Mucosa of descending colon (tissue), 3 donors: ENCODE data around the gene C5orf58. TPM values are rescaled to one million over a fixed set of nuclear protein-coding genes. Genes with fewer than 3 reads are reported as not detected.

ENCODE experiments used
- ATAC-seq: fragments of 200-7000 bp; cut with Tn5 transposase; one replicate; pipeline ENCODE4 v1.9.1; 2020; ENCODE audit warnings: mild to moderate bottlenecking, moderate library complexity
- DNase-seq, 3 donors: peaks; one replicate each; pipeline ENCODE4 v3.0.0-alpha.2; 2020
- H3K36me3 ChIP-seq: fragments of 200-600 bp; one replicate; pipeline ENCODE4 v1.8.0; 2021; ENCODE audit warnings: low read depth, mild to moderate bottlenecking
- H3K4me1 ChIP-seq: fragments of 200-600 bp; one replicate; pipeline ENCODE4 v1.8.0; 2021; ENCODE audit warnings: low read depth, mild to moderate bottlenecking
- H3K4me3 ChIP-seq: fragments of 200-600 bp; one replicate; pipeline ENCODE4 v1.8.0; 2021; ENCODE audit warnings: mild to moderate bottlenecking
- H3K9me3 ChIP-seq: fragments of 200-600 bp; one replicate; pipeline ENCODE4 v1.8.0; 2021; ENCODE audit warnings: mild to moderate bottlenecking
- CTCF ChIP-seq: fragments of 200-600 bp; IDR thresholded peaks from one replicate; pipeline ENCODE4 v1.8.0; 2022; ENCODE audit warnings: antibody characterized with exemption, mild to moderate bottlenecking
- intact Hi-C, 2 donors: fragments of 100-400 bp; cut with DNase I in 1 of 2; cut with micrococcal nuclease in 1 of 2; formaldehyde crosslinking; loops; one replicate each; pipeline versions ENCODE4 v1.11.0 to v1.11.1; 2022; cut with DNase I, micrococcal nuclease
- total RNA-seq, 3 donors: library from RNA; stranded (reverse); fragmentation: NEBNext Ultra II Directional in 2 of 3; extraction: Animal tissue kit (Norgen Biotek cat#: 25700) in 2 of 3; gene quantifications; one replicate each; pipeline versions ENCODE4 v1.2.1 to v1.2.4, GENCODE V29; 2021 to 2023
- donor health status: DM: no; HTN: no; CAD: no; lungs with moderate emphysema.
- donor health status: DM: no; HTN: no; CAD: no.
- donor health status: DM: no; HTN: yes; CAD: no.

Gene C5orf58
- total RNA-seq, 3 donors from 2014 or later: not detected

- ATAC-seq: no peak
These were observed 28.6 kb upstream of the C5orf58 start for GRCh38 chr5:170204202-170204601.

GRCh38 chr5:170206216-170206615 is 26.6 kb upstream of the C5orf58 start:
- intact Hi-C loops: no loop called here
- no peak for TF ChIP-seq CTCF

More at GRCh38 chr5:170204202-170204601, 28.6 kb upstream of the C5orf58 start:
- Histone ChIP-seq H3K36me3 (no peaks in the 10 kb centered on the region), H3K4me1 (no peaks in the 10 kb centered on the region), H3K4me3 (no peak overlapping the region), H3K9me3 (no peaks in the 10 kb centered on the region)
- DNase-seq: no peak
- intact Hi-C loops: no loop called here
- TF ChIP-seq CTCF: no peak

GRCh38 chr5:170206958-170207357 is 25.8 kb upstream of the C5orf58 start:
- Histone ChIP-seq H3K4me1 (no peaks in the 10 kb centered on the region), H3K36me3 (no peaks in the 10 kb centered on the region), H3K9me3 (no peaks in the 10 kb centered on the region), H3K4me3 (no peak overlapping the region)
- intact Hi-C loops: no loop called here
- DNase-seq: no peak
- TF ChIP-seq CTCF: no peak
- ATAC-seq: no peak

More at GRCh38 chr5:170206216-170206615, 26.6 kb upstream of the C5orf58 start:
- no peaks in the 10 kb centered on the region for H3K36me3 ChIP-seq
- H3K4me3 ChIP-seq: no peak overlapping the region
- DNase-seq: no peak
- no peaks in the 10 kb centered on the region for H3K9me3 ChIP-seq
- ATAC-seq: no peak
- H3K4me1 ChIP-seq: no peaks in the 10 kb centered on the region

GRCh38 chr5:170211575-170212334 is 21.0 kb upstream of the C5orf58 start:
- Histone ChIP-seq H3K4me3 (no peak overlapping the region), H3K36me3 (no peaks in the 10 kb centered on the region), H3K9me3 (no peaks in the 10 kb centered on the region), H3K4me1 (no peaks in the 10 kb centered on the region)
- ATAC-seq (no peak), DNase-seq (no peak)
- intact Hi-C loops: no loop called here
- TF ChIP-seq CTCF: no peak

GRCh38 chr5:170216257-170216864 is 16.4 kb upstream of the C5orf58 start:
- Histone ChIP-seq H3K4me3 (no peak overlapping the region), H3K4me1 (no peaks in the 10 kb centered on the region), H3K9me3 (no peaks in the 10 kb centered on the region), H3K36me3 (no peaks in the 10 kb centered on the region)
- no peak for TF ChIP-seq CTCF
- ATAC-seq (no peak), DNase-seq (no peak)
- intact Hi-C loops: no loop called here
